DOHH2 (cell line): ENCODE results near the gene CCDC149.

Experiments
- CTCF ChIP-seq: fragments of 200-600 bp; sonication (generic); IDR thresholded peaks from one replicate; pipeline ENCODE4 v1.5.1; 2014; ENCODE audit warnings: antibody characterized with exemption, mild to moderate bottlenecking, low read depth, low read length; ENCODE audit not compliant: poor library complexity, severe bottlenecking
- EZH2phosphoT487 ChIP-seq: fragments of 200-600 bp; sonication (generic); IDR thresholded peaks from 2 replicates; pipeline ENCODE4 v1.6.1; 2017; ENCODE audit warnings: borderline replicate concordance, mild to moderate bottlenecking, antibody characterized with exemption, low read length, moderate library complexity, mixed read lengths

GRCh38 chr4:24927049-24927448 lies 14.2 kb upstream of the CCDC149 start:
- no peak for TF ChIP-seq CTCF
- TF ChIP-seq EZH2phosphoT487 = no peak
